CD4-positive, alpha-beta T cell (primary cell): ENCODE results near the gene CD200R1L. TPM values are rescaled to one million over a fixed set of nuclear protein-coding genes. Genes with fewer than 3 reads are reported as not detected.

Experiments used
- ATAC-seq: fragments of 200-7000 bp; cut with Tn5 transposase; one replicate; pipeline ENCODE4 v1.10.0; 2022; ENCODE audit warnings: mild to moderate bottlenecking; ENCODE audit not compliant: poor library complexity
- CTCF ChIA-PET: fragments of 350-600 bp; sonication (Branson Sonifier 250); formaldehyde crosslinking; loops from one replicate; lab custom pipeline; 2021; ENCODE audit warnings: antibody characterized with exemption, inconsistent platforms; lab: Charles Lee
- POLR2A ChIA-PET: fragments of 350-600 bp; sonication (Branson Sonifier 250); formaldehyde crosslinking; loops from one replicate; lab custom pipeline; 2021; ENCODE audit warnings: antibody characterized with exemption, inconsistent platforms; lab: Charles Lee
- DNase-seq, 14 experiments: peaks; one replicate each; pipeline ENCODE4 v3.0.0-alpha.2; 2013 to 2020; ENCODE audit warnings: mixed read lengths in 2 of 14
- H3K27ac ChIP-seq, 2 donors: one replicate each; pipeline versions ENCODE4 v1.5.1 to v1.7.0; 2013; ENCODE audit warnings: low read length in 2 of 2, low read depth in 1 of 2, mild to moderate bottlenecking in 1 of 2
- H3K27me3 ChIP-seq, 2 experiments: 1 replicate in 1 of 2; 2 replicates in 1 of 2; pipeline versions ENCODE4 v1.6.1 to v1.7.0; 2013; ENCODE audit warnings: low read length in 2 of 2, control low read depth in 1 of 2, mild to moderate bottlenecking in 1 of 2, moderate library complexity in 1 of 2; ENCODE audit not compliant: insufficient read depth in 2 of 2, control insufficient read depth in 1 of 2
- H3K36me3 ChIP-seq: one replicate; pipeline ENCODE4 v1.6.1; 2013; ENCODE audit warnings: low read length, control low read depth; ENCODE audit not compliant: insufficient read depth
- H3K4me1 ChIP-seq: one replicate; pipeline ENCODE4 v1.6.1; 2013; ENCODE audit warnings: low read length, control low read depth; ENCODE audit not compliant: insufficient read depth
- H3K4me3 ChIP-seq: one replicate; pipeline ENCODE4 v1.5.1; 2013; ENCODE audit warnings: mild to moderate bottlenecking, low read length, moderate library complexity
- H3K9me3 ChIP-seq, 2 experiments: 1 replicate in 1 of 2; 2 replicates in 1 of 2; pipeline versions ENCODE4 v1.6.1 to v1.7.0; 2013; ENCODE audit warnings: low read length in 2 of 2, mild to moderate bottlenecking in 2 of 2, control low read depth in 1 of 2, moderate library complexity in 1 of 2; ENCODE audit not compliant: control insufficient read depth in 1 of 2, insufficient read depth in 1 of 2
- H3K27ac Mint-ChIP-seq: one replicate; pipeline ENCODE4 v1.8.0; 2020; ENCODE audit warnings: mixed read lengths
- H3K27me3 Mint-ChIP-seq: one replicate; pipeline ENCODE4 v1.8.0; 2021; ENCODE audit warnings: mixed read lengths
- H3K36me3 Mint-ChIP-seq: one replicate; pipeline ENCODE4 v1.8.0; 2021; ENCODE audit warnings: low read depth, mixed read lengths
- H3K4me1 Mint-ChIP-seq: one replicate; pipeline ENCODE4 v1.8.0; 2021; ENCODE audit warnings: low read depth, mixed read lengths
- H3K4me3 Mint-ChIP-seq: one replicate; pipeline ENCODE4 v1.8.0; 2020; ENCODE audit warnings: mild to moderate bottlenecking, mixed read lengths
- H3K9me3 Mint-ChIP-seq: one replicate; pipeline ENCODE4 v1.8.0; 2020; ENCODE audit warnings: mixed read lengths
- CTCF ChIP-seq: fragments of 200-600 bp; IDR thresholded peaks from one replicate; pipeline ENCODE4 v1.8.0; 2022; ENCODE audit warnings: antibody characterized with exemption, mild to moderate bottlenecking
- intact Hi-C, 2 experiments: fragments of 100-400 bp; cut with DNase I in 1 of 2; cut with micrococcal nuclease in 1 of 2; formaldehyde crosslinking; loops; one replicate each; pipeline versions ENCODE4 v1.15.1 to v1.9.0; 2023 to 2025; cut with DNase I, micrococcal nuclease
- total RNA-seq, 174 experiments: library from RNA in 2 of 174; stranded (reverse) in 2 of 174; gene quantifications; one replicate each; pipeline ENCODE4 v1.2.3 and lab custom pipeline; 2021 to 2026

Gene CD200R1L
- total RNA-seq, 2 experiments from 2014 or later: 0.17 TPM; not detected in 1

GRCh38 chr3:112789787-112790186 lies 56.9 kb downstream of the CD200R1L start:
- H3K9me3 Mint-ChIP-seq: no peaks in the 10 kb centered on the region
- no peak for DNase-seq
- CTCF ChIA-PET: no interaction called here
- H3K4me1 ChIP-seq: peaks cover 14% of the 10 kb centered on the region
- H3K27me3 Mint-ChIP-seq: no peaks in the 10 kb centered on the region
- intact Hi-C loops: no loop called here
- H3K27ac Mint-ChIP-seq: no peak overlapping the region
- H3K9me3 ChIP-seq: peaks cover 0 to 8% of the 10 kb centered on the region in 2 experiments
- H3K36me3 ChIP-seq: no peaks in the 10 kb centered on the region
- no peaks in the 10 kb centered on the region for H3K27me3 ChIP-seq
- H3K4me1 Mint-ChIP-seq: peaks cover 21% of the 10 kb centered on the region
- no peak for ATAC-seq
- no peak overlapping the region for H3K4me3 ChIP-seq
- TF ChIP-seq CTCF: no peak
- POLR2A ChIA-PET: no interaction called here
- H3K4me3 Mint-ChIP-seq: no peak overlapping the region
- H3K27ac ChIP-seq: no peak overlapping the region
- H3K36me3 Mint-ChIP-seq: no peaks in the 10 kb centered on the region

DNA sequence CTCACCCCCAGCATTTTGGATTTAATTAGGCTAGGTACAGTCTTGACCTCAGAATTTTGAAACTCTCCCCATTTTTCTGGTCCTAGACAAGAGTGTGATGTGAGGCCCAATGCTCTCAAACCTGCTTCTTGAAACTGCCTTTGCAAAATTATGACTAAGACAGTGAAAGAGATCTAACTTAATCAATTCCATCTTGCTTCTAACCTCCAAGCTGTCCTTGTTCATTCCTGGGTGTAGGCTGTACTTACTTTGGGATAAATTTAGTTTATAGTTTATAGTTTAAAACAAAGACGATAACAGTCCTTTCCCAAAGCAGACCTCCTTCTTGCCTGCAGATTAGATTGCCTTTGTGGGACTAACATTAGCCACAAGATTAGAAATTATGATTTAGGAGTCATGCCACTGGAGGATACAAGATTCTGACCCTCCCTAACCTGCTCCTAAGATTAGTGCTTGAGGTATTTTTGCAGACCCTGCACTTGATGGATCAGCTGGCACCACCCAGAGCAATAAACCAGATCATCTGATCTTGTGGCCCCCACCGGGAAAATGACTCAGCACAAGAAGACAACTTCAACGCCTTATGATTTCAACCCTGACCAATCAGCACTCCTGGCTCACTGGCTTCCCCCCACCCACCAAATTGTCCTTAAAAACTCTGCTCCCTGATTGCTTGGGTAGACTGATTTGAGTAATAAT lies 59.6 kb downstream of the CD200R1L start:
- Histone ChIP-seq H3K4me3 (no peak overlapping the region), H3K36me3 (no peaks in the 10 kb centered on the region), H3K27ac (no peak overlapping the region), H3K9me3 (peaks cover 0 to 8% of the 10 kb centered on the region in 2 experiments), H3K27me3 (no peaks in the 10 kb centered on the region), H3K4me1 (no peaks in the 10 kb centered on the region)
- Mint-ChIP-seq H3K4me3 (no peak overlapping the region), H3K36me3 (no peaks in the 10 kb centered on the region), H3K27me3 (no peaks in the 10 kb centered on the region), H3K9me3 (no peaks in the 10 kb centered on the region), H3K4me1 (no peaks in the 10 kb centered on the region), H3K27ac (no peak overlapping the region)
- TF ChIP-seq CTCF: no peak
- CTCF ChIA-PET: no interaction called here
- POLR2A ChIA-PET: no interaction called here
- intact Hi-C loops: no loop called here
- ATAC-seq: no peak
- no peak for DNase-seq

GRCh38 chr3:112786002-112786590 lies 60.6 kb downstream of the CD200R1L start:
- intact Hi-C loops: no loop called here
- Mint-ChIP-seq H3K4me1 (no peaks in the 10 kb centered on the region), H3K9me3 (no peaks in the 10 kb centered on the region), H3K27ac (no peak overlapping the region), H3K27me3 (no peaks in the 10 kb centered on the region), H3K4me3 (no peak overlapping the region), H3K36me3 (no peaks in the 10 kb centered on the region)
- POLR2A ChIA-PET: interaction anchor here (1.4 kb wide), 1 partner anchor 234 kb away, joined by 4 read pairs; a partner anchor contains a TSS
- Histone ChIP-seq H3K27ac (no peak overlapping the region), H3K27me3 (no peaks in the 10 kb centered on the region), H3K9me3 (peaks cover 0 to 8% of the 10 kb centered on the region in 2 experiments), H3K36me3 (no peaks in the 10 kb centered on the region), H3K4me1 (no peaks in the 10 kb centered on the region), H3K4me3 (no peak overlapping the region)
- ATAC-seq: no peak
- CTCF ChIA-PET: no interaction called here
- no peak for DNase-seq
- TF ChIP-seq CTCF: no peak
